LNCAP (cell line): ENCODE measurements around the gene DOCK7.

Experiments used
- TF ChIP-seq, protein P1 (sequence below): fragments of 450-650 bp; IDR thresholded peaks from 2 replicates; pipeline ENCODE4 v1.5.1; 2017; ENCODE audit warnings: mild to moderate bottlenecking

Gene DOCK7

GRCh38 chr1:62516600-62516999, 171.6 kb downstream of the DOCK7 start:
- TF ChIP-seq, protein P1, sequence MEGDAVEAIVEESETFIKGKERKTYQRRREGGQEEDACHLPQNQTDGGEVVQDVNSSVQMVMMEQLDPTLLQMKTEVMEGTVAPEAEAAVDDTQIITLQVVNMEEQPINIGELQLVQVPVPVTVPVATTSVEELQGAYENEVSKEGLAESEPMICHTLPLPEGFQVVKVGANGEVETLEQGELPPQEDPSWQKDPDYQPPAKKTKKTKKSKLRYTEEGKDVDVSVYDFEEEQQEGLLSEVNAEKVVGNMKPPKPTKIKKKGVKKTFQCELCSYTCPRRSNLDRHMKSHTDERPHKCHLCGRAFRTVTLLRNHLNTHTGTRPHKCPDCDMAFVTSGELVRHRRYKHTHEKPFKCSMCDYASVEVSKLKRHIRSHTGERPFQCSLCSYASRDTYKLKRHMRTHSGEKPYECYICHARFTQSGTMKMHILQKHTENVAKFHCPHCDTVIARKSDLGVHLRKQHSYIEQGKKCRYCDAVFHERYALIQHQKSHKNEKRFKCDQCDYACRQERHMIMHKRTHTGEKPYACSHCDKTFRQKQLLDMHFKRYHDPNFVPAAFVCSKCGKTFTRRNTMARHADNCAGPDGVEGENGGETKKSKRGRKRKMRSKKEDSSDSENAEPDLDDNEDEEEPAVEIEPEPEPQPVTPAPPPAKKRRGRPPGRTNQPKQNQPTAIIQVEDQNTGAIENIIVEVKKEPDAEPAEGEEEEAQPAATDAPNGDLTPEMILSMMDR = no peak

DNA sequence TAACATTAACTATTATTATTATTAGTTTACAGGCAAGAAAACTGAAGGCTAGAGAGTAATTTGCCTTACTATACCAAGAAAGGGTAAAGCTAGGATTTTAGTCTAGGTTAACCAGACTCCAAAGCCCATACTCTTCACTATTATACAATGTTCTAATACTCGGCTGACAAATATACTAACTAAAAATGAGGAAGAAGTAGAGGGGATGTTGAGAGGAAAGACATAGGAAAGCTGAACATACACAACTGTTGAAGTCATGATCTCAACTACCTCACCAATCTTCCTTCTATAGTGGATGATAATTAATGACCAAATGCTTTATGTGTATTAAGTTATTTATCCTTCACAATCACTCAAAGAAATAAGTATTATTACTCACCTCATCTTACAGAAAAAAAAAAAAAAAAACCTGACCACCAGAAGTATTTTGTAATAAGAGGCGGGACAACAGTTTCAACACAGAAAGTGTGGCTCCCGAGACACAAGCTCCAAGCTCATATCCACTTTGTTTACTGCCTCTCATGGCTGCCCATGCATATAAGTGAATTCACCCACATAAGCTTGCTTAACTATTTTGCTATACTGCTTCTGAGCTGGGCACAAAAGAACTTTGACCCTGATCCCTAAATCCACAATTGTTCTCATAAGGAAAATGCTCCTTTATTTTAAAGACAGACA, 173.3 kb downstream of the DOCK7 start:
- TF ChIP-seq, protein P1 = no peak

DNA sequence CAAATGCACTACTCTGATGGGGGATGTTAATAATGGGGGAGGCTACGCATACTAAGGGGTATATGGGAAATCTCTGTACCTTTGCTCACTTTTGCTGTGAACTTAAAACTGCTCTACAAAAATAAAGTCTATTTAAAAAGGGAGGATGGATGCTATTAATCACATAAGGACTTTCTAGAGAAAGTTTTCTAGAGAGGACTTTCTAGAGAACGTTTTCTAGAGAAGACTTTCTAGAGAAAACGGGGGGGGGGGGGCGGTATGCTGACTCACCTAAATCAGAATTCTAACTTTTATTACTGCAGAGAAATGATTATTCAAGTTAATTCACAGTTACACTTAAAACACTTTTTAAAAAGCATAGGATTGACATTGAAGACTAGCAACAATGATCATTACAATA, 175.2 kb downstream of the DOCK7 start:
- TF ChIP-seq, protein P1 = no peak

- TF ChIP-seq, protein P1 = no peak
Observed at GRCh38 chr1:62509028-62509427, 179.2 kb downstream of the DOCK7 start.

DNA sequence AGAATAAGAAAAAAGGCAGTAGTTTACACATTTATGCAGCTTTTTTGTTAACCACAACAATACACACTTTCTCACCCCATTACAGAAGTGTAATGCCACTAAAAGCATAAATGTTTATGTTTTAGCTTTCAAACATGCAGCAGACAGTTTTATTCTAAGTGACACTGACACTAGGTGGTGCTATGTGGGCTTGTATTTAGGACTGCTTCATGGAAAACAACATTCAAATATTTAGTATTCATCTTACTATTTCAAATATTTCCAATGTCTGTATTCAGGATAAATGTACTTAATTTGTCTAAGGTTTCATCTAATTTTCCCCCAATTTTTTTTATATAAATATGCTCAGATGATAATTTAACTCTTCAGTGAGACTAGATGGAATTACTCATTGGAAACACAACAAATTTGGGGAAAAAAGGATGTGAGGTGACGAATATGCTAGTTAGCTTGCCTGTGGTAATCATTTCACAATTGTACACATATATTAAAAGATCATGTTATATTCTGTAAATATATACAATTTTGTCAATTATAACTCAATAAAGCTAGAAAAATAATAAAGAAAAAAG, 179.9 kb downstream of the DOCK7 start:
- TF ChIP-seq, protein P1 = peak; percentile 75

DNA sequence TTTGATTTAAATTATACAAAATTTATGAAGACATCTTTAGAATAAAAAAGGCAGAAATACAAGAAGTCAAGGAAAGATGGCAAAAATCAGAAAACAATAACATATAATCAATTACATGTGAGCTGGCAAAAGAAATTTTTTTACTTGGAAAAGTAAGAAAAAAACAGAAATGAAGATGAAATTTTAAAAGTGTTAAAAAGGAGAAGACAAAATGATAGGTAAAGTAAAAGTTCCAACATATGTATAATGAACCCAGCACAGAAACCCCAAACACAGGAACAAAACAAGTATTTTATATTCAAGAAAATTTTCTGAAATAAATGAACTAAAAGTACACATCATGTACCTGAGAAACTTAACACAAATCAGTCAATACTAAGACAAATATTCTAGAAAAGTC, 188.0 kb downstream of the DOCK7 start:
- TF ChIP-seq, protein P1 = no peak

- TF ChIP-seq, protein P1 = no peak
Observed at GRCh38 chr1:62494137-62494536, 194.0 kb downstream of the DOCK7 start.
